Cardiac fibroblast (primary cell): ENCODE data around the gene CDK10.

ENCODE experiments used
- DNase-seq, 2 donors: peaks; one replicate each; pipeline versions ENCODE4 v3.0.0 to v3.0.0-alpha.2; 2010; ENCODE audit warnings: low read depth in 2 of 2
- H3K4me3 ChIP-seq, 2 donors: replicated peaks in 1 of 2; 1 replicate in 1 of 2; 2 replicates in 1 of 2; pipeline ENCODE4 v1.5.1; 2011; ENCODE audit warnings: low read depth in 2 of 2, low read length in 2 of 2, mild to moderate bottlenecking in 2 of 2, moderate library complexity in 1 of 2
- CTCF ChIP-seq: IDR thresholded peaks from one replicate; pipeline ENCODE4 v1.5.1; 2011; ENCODE audit warnings: low read depth, mild to moderate bottlenecking, low read length, inconsistent platforms

The CDK10 gene

DNA sequence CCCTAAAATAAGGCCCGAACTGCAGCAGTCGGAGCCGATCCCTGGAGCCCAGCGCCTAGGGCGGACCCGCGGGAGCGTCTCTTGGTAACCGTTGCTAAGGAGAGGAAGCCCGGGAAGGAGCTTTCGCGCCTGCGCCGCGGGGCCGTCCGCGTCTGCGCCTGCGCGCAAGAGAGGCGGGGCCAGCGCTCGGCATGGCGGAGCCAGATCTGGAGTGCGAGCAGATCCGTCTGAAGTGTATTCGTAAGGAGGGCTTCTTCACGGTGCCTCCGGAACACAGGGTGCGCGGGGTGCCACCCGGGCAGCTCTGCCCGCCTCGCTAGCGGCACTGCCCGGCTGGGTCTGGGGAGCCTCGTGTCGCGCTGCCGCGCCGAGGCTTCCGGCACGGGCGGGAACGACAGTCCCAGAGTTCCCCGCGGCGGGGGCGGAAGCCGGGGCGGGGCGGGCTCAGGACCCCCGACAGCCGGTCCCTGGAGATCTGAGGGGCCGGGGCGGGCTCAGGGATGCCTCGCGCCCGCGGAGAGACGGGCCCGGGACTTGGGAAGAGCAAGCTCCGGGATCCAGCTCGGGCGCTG is at the start of gene CDK10:
CDK10 (plus strand) TSS at position 170 of the 572 bp plus-strand sequence; CDS start at position 192, 22 bp downstream.
- H3K4me3 ChIP-seq = peak within 1 kb of the TSS; percentile 71 to 79
- DNase-seq = peak; percentile 89 to 90
- TF ChIP-seq CTCF = no peak

DNA sequence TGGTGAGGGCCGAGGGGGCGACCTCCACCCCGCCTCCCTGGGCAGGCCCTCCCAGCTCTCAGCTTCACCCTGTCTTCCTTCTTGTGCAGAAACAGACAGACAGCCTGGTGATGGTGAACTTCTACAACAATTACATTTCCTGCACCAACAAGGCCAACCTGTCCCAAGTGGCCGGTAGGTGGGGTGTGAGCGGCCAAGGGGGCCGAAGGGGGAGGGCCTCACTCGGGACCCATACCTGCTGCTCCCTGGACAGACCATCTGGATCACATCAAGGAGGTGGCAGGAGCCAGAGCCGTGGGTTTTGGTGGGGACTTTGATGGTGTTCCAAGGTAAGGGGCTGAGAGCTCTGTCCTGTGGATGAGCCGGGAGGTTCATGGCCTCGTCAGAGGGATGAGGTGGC is 49.1 kb upstream of the CDK10 start:
- DNase-seq = no peak
- no peak for TF ChIP-seq CTCF
- H3K4me3 ChIP-seq = no peak overlapping the region

GRCh38 chr16:89638455-89638854 is 48.0 kb upstream of the CDK10 start:
- no peak for TF ChIP-seq CTCF
- no peak overlapping the region for H3K4me3 ChIP-seq
- no peak for DNase-seq

GRCh38 chr16:89639385-89639784 is 47.1 kb upstream of the CDK10 start:
- no peak overlapping the region for H3K4me3 ChIP-seq
- no peak for DNase-seq
- TF ChIP-seq CTCF = no peak

- no peak for DNase-seq
- no peak overlapping the region for H3K4me3 ChIP-seq
- TF ChIP-seq CTCF = no peak
Observed at GRCh38 chr16:89641458-89642119, 44.9 kb upstream of the CDK10 start.

GRCh38 chr16:89642574-89642973 is 43.9 kb upstream of the CDK10 start:
- DNase-seq = no peak
- TF ChIP-seq CTCF = no peak
- H3K4me3 ChIP-seq = no peak overlapping the region
